GM12878 (cell line): ENCODE measurements around the gene COL11A2. TPM values are rescaled to one million over a fixed set of nuclear protein-coding genes. Genes with fewer than 3 reads are reported as not detected.

ENCODE experiments used
- ATAC-seq: fragments of 200-7000 bp; cut with Tn5 transposase; 3 replicates; pipeline ENCODE4 v1.9.1; 2020; ENCODE audit warnings: mild to moderate bottlenecking, moderate library complexity
- BruUV-seq: library from RNA; stranded (reverse); fragments of 400-500 nt; replicated peaks from 2 replicates; lab custom pipeline; 2021; lab: Mats Ljungman, UMichigan
- CTCF ChIA-PET: fragments of 300-600 bp; sonication (Branson Sonifier 250); formaldehyde crosslinking; extraction: SDS; loops from one replicate; lab custom pipeline; 2021; ENCODE audit warnings: inconsistent platforms; lab: Yijun Ruan, JAX
- POLR2A ChIA-PET: fragments of 350-600 bp; formaldehyde crosslinking; extraction: SDS; loops from one replicate; lab custom pipeline; 2021; ENCODE audit warnings: inconsistent platforms; lab: Charles Lee
- RAD21 ChIA-PET: fragments of 300-600 bp; sonication (Branson Sonifier 250); formaldehyde crosslinking; loops from one replicate; lab custom pipeline; 2023; ENCODE audit warnings: antibody characterized with exemption; ENCODE audit not compliant: unreplicated experiment; lab: Charles Lee
- SMC1A ChIA-PET: fragments of 300-600 bp; sonication (Branson Sonifier 250); formaldehyde crosslinking; loops from one replicate; lab custom pipeline; 2023; ENCODE audit not compliant: unreplicated experiment, uncharacterized antibody; lab: Charles Lee
- DNase-seq: peaks from one replicate; pipeline ENCODE4 v3.0.0-alpha.2; 2011; ENCODE audit warnings: low read depth, low spot score
- FAIRE-seq: peaks from 3 replicates; lab custom pipeline; 2011; peaks lifted over from hg19 to GRCh38; lab: Jason Lieb, UNC
- H2AFZ ChIP-seq: 2 replicates; pipeline ENCODE4 v1.6.0; 2011; ENCODE audit warnings: low read depth, low read length, control low read depth; ENCODE audit not compliant: control insufficient read depth
- H3K27ac ChIP-seq: 2 replicates; pipeline ENCODE4 v1.5.1; 2011; ENCODE audit warnings: control low read depth; ENCODE audit not compliant: control insufficient read depth, insufficient read depth
- H3K27me3 ChIP-seq, 2 experiments: replicated peaks in 1 of 2; 2 replicates each; pipeline versions ENCODE4 v1.6.0 to v1.6.1; 2011; ENCODE audit warnings: low read length in 1 of 2; ENCODE audit not compliant: control insufficient read depth in 2 of 2, insufficient read depth in 2 of 2
- H3K36me3 ChIP-seq, 2 experiments: 2 replicates each; pipeline ENCODE4 v1.5.1; 2011; ENCODE audit warnings: low read length in 1 of 2; ENCODE audit not compliant: control insufficient read depth in 2 of 2, insufficient read depth in 2 of 2
- H3K4me1 ChIP-seq: 2 replicates; pipeline ENCODE4 v1.6.1; 2011; ENCODE audit warnings: mild to moderate bottlenecking, low read length, moderate library complexity, mixed read lengths; ENCODE audit not compliant: control insufficient read depth, insufficient read depth
- H3K4me2 ChIP-seq: 2 replicates; pipeline ENCODE4 v1.6.0; 2011; ENCODE audit warnings: control low read depth; ENCODE audit not compliant: control insufficient read depth, insufficient read depth
- H3K4me3 ChIP-seq: fragments of 200-600 bp; sonication (generic); 2 replicates; pipeline ENCODE4 v1.5.1; 2016
- H3K79me2 ChIP-seq: 2 replicates; pipeline ENCODE4 v1.6.0; 2011; ENCODE audit warnings: low read length; ENCODE audit not compliant: control insufficient read depth, insufficient read depth
- H3K9ac ChIP-seq: 2 replicates; pipeline ENCODE4 v1.8.0; 2011; ENCODE audit warnings: low read length, control low read depth, mixed read lengths; ENCODE audit not compliant: control insufficient read depth, insufficient read depth
- H3K9me3 ChIP-seq: replicated peaks from 3 replicates; pipeline ENCODE4 v1.5.1; 2011; ENCODE audit warnings: mild to moderate bottlenecking, low read length; ENCODE audit not compliant: control insufficient read depth, insufficient read depth
- H4K20me1 ChIP-seq: 2 replicates; pipeline ENCODE4 v1.6.0; 2011; ENCODE audit not compliant: control insufficient read depth, insufficient read depth
- CBX5 ChIP-seq: sonication (generic); IDR thresholded peaks from 2 replicates; pipeline ENCODE4 v1.6.1; 2016; ENCODE audit warnings: low read depth, moderate library complexity, mild to moderate bottlenecking, inconsistent platforms
- EP300 ChIP-seq, 2 experiments: fragments of 150-350 bp in 1 of 2; IDR thresholded peaks; 2 replicates each; pipeline ENCODE4 v1.6.1; 2011 to 2012; ENCODE audit warnings: low read depth in 2 of 2, low read length in 2 of 2, borderline replicate concordance in 1 of 2, improper control_type of control experiment in 1 of 2, inconsistent platforms in 1 of 2; ENCODE audit not compliant: control insufficient read depth in 1 of 2
- ESRRA ChIP-seq: IDR thresholded peaks from 2 replicates; pipeline ENCODE4 v1.6.1; 2012; ENCODE audit warnings: mild to moderate bottlenecking, low read length, improper control_type of control experiment
- EZH2 ChIP-seq: IDR thresholded peaks from 2 replicates; pipeline ENCODE4 v1.6.1; 2012; ENCODE audit warnings: low read depth, mild to moderate bottlenecking, control low read depth, inconsistent platforms, low read length, borderline replicate concordance; ENCODE audit not compliant: control insufficient read depth
- KAT2A ChIP-seq: conservative IDR thresholded peaks from 2 replicates; pipeline ENCODE4 v1.6.1; 2011; ENCODE audit warnings: low read depth, low read length; ENCODE audit not compliant: control insufficient read depth
- NBN ChIP-seq: fragments of 450-650 bp; IDR thresholded peaks from 2 replicates; pipeline ENCODE4 v1.6.1; 2016
- NFYB ChIP-seq: IDR thresholded peaks from 2 replicates; pipeline ENCODE4 v1.6.1; 2011; ENCODE audit warnings: low read depth, mild to moderate bottlenecking, low read length, improper control_type of control experiment, moderate library complexity; ENCODE audit not compliant: insufficient read depth
- POU2F2 ChIP-seq: IDR thresholded peaks from 3 replicates; pipeline ENCODE4 v1.6.1; 2011; ENCODE audit warnings: low read depth, mild to moderate bottlenecking, low read length, borderline replicate concordance
- RAD21 ChIP-seq: IDR thresholded peaks from 2 replicates; pipeline ENCODE4 v1.6.1; 2011; ENCODE audit warnings: mild to moderate bottlenecking, low read depth, low read length, moderate library complexity; ENCODE audit not compliant: insufficient read depth
- SIX5 ChIP-seq: IDR thresholded peaks from 2 replicates; pipeline ENCODE4 v1.6.1; 2011; ENCODE audit warnings: mild to moderate bottlenecking, low read depth, low read length, moderate library complexity; ENCODE audit not compliant: severe bottlenecking
- SMC3 ChIP-seq: IDR thresholded peaks from 2 replicates; pipeline ENCODE4 v1.6.1; 2011; ENCODE audit warnings: low read length, improper control_type of control experiment, borderline replicate concordance
- WGBS: methylation state at CpG from one replicate; pipeline ENCODE4 v1.1.6; 2016; ENCODE audit warnings: low lambda C conversion rate; ENCODE audit not compliant: insufficient replicate concordance, insufficient coverage; ENCODE audit errors: missing lambda C conversion rate; 5-methylcytosine and 5-hydroxymethylcytosine counted together
- in situ Hi-C: fragments of 300-500 bp; cut with MboI; formaldehyde crosslinking; loops from 9 replicates; pipeline ENCODE4 v1.14.3; 2018; ENCODE audit warnings: mixed read lengths
- intact Hi-C: fragments of 100-400 bp; cut with micrococcal nuclease; formaldehyde crosslinking; loops from one replicate; pipeline ENCODE4 v1.14.2; 2022; ENCODE audit not compliant: unreplicated experiment
- polyA plus RNA-seq, 11 experiments: library from polyadenylated mRNA; depleted of rRNA in 4 of 11; unstranded in 6 of 11; stranded (reverse) in 5 of 11; fragments of >200 nt; fragmentation: Nextera tagmentation in 4 of 11; fragmentation: Illumina TruSeq in 1 of 11; extraction: Ambion mirVana in 4 of 11; extraction: Trizol in 1 of 11; gene quantifications; 1 replicate in 1 of 11; 2 replicates in 10 of 11; pipeline versions ENCODE4 v1.2.1 to v1.2.3, GENCODE V29; 2011 to 2016; ENCODE audit warnings: inconsistent platforms in 2 of 11, missing spikeins in 2 of 11, low read depth in 1 of 11
- total RNA-seq, 4 experiments: library from RNA; depleted of rRNA in 3 of 4; stranded (reverse); fragments of >200 nt in 3 of 4; fragmentation: Illumina TruSeq in 1 of 4; extraction: Trizol in 1 of 4; gene quantifications; 2 replicates each; pipeline versions ENCODE4 v1.2.1 to v1.2.3, GENCODE V29; 2013 to 2021
- TF ChIP-seq, protein P1 (sequence below): fragments of 450-650 bp; formaldehyde crosslinking; IDR thresholded peaks from 2 replicates; pipeline ENCODE4 v1.5.0; 2022; ENCODE audit warnings: mild to moderate bottlenecking, missing genetic modification characterization
- TF ChIP-seq, protein P2 (sequence below), 3 experiments: IDR thresholded peaks in 2 of 3; conservative IDR thresholded peaks in 1 of 3; 2 replicates each; pipeline ENCODE4 v1.5.1; 2011; ENCODE audit warnings: low read depth in 3 of 3, low read length in 3 of 3, mild to moderate bottlenecking in 3 of 3, control low read depth in 2 of 3, moderate library complexity in 2 of 3, inconsistent platforms in 1 of 3, mixed read lengths in 1 of 3; ENCODE audit not compliant: control insufficient read depth in 2 of 3, insufficient read depth in 1 of 3; ENCODE audit errors: extremely low read depth in 1 of 3
- TF ChIP-seq, protein P3 (sequence below): fragments of 450-650 bp; IDR thresholded peaks from 2 replicates; pipeline ENCODE4 v1.6.1; 2017; ENCODE audit warnings: mild to moderate bottlenecking

The COL11A2 gene
- total and polyA plus RNA-seq, 10 of the 15 experiments (the other 5 are each of a cell fraction or from before 2014, with no cell fraction given) = 0.03 to 0.83 (median 0.22) TPM; not detected in 1

DNA sequence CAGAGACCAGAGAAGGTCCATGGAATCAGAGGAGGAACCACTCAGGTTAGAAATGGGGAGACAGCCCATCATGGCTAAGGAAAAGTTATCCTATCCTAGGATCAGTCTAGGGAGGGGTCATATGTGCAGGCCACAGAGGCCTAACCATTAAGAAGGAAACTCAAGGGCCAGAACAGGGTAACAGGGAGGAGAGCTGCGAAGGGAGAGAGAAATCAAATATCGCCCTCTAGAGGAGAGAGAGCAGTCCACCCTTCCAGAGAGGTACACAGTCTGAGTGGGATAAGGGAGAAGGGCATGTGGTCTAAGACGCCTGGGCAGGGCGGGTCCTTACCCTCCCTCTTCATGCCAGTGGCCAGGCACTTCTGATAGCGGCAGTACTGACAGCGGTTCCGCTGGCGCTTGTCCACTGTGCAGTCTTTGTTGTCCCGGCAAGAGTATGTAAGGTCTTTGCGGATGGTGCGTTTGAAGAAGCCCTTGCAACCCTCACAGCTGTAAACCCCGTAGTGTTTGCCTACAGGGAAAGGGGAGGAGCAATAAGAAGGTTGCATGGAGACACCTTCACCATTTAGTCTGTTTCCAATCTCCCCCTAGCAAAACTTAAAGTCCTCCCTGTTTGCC is 5.3 kb upstream of the COL11A2 start:
- no peak overlapping the region for H3K27ac ChIP-seq
- POLR2A ChIA-PET = interaction anchor here (0.6 to 1.1 kb wide), 4 partner anchors 11 to 1562 kb away, joined by 3 to 5 read pairs (median 4); partner anchors contain the start of gene RING1
- no TSS peak for BruUV-seq
- H3K27me3 ChIP-seq = no peaks in the 10 kb centered on the region; a peak in 1 of 4 replicates
- H3K4me1 ChIP-seq = peaks cover 21% of the 10 kb centered on the region
- no peak overlapping the region for H2AFZ ChIP-seq
- H3K4me2 ChIP-seq = no peak overlapping the region; the same call in 1 of the 2 replicates
- H3K4me3 ChIP-seq = no peak overlapping the region
- 49% methylated on average over 12 of the region's 12 CpGs for WGBS
- DNase-seq (no peak), FAIRE-seq (peak; percentile 71), ATAC-seq (peak; percentile 69)
- no peak overlapping the region for H3K9ac ChIP-seq
- H3K9me3 ChIP-seq = no peaks in the 10 kb centered on the region
- peaks cover 13 to 33% of the 10 kb centered on the region in 2 experiments for H3K36me3 ChIP-seq
- intact Hi-C loops (loop anchor here (1.0 kb wide), 1 partner anchor 36 kb away; no protein-coding TSS in a partner anchor), in situ Hi-C loops (no loop called here)
- RAD21 ChIA-PET = interaction anchor here (1.0 to 1.7 kb wide), 11 partner anchors 11 to 183 kb away, joined by 3 to 9 read pairs (median 3); partner anchors contain the start of gene RING1
- CTCF ChIA-PET = interaction anchor here (0.7 to 5.8 kb wide), 34 partner anchors 11 to 352 kb away, joined by 3 to 41 read pairs (median 4); partner anchors contain the start of gene RING1
- peaks cover 31% of the 10 kb centered on the region for H3K79me2 ChIP-seq
- SMC1A ChIA-PET = interaction anchor here (0.8 to 1.6 kb wide), 13 partner anchors 11 to 148 kb away, joined by 3 to 5 read pairs (median 4); partner anchors contain the start of gene RING1
- no peaks in the 10 kb centered on the region for H4K20me1 ChIP-seq
- TF ChIP-seq EP300 (IDR thresholded peaks at IDR 0.05; ENCODE audit: borderline replicate concordance in 1 of 2, control insufficient read depth in 1 of 2, low read depth in 2 of 2, low read length in 2 of 2) = no peak
- TF ChIP-seq ESRRA = 0 out of 2 replicates have a peak, but pooled peaks have one; percentile 31
- TF ChIP-seq KAT2A = no peak
- TF ChIP-seq CBX5 = no peak
- 0 out of 2 replicates have a peak, but pooled peaks have one; percentile 41 for TF ChIP-seq NBN
- TF ChIP-seq NFYB = no peak
- TF ChIP-seq RAD21 = peak; percentile 62
- peak; percentile 57 for TF ChIP-seq SMC3
- TF ChIP-seq EZH2 = no peak
- TF ChIP-seq, protein P1, sequence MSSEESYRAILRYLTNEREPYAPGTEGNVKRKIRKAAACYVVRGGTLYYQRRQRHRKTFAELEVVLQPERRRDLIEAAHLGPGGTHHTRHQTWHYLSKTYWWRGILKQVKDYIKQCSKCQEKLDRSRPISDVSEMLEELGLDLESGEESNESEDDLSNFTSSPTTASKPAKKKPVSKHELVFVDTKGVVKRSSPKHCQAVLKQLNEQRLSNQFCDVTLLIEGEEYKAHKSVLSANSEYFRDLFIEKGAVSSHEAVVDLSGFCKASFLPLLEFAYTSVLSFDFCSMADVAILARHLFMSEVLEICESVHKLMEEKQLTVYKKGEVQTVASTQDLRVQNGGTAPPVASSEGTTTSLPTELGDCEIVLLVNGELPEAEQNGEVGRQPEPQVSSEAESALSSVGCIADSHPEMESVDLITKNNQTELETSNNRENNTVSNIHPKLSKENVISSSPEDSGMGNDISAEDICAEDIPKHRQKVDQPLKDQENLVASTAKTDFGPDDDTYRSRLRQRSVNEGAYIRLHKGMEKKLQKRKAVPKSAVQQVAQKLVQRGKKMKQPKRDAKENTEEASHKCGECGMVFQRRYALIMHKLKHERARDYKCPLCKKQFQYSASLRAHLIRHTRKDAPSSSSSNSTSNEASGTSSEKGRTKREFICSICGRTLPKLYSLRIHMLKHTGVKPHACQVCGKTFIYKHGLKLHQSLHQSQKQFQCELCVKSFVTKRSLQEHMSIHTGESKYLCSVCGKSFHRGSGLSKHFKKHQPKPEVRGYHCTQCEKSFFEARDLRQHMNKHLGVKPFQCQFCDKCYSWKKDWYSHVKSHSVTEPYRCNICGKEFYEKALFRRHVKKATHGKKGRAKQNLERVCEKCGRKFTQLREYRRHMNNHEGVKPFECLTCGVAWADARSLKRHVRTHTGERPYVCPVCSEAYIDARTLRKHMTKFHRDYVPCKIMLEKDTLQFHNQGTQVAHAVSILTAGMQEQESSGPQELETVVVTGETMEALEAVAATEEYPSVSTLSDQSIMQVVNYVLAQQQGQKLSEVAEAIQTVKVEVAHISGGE (CRISPR knock-in tag) = no peak
- no peak for TF ChIP-seq POU2F2
- TF ChIP-seq, protein P2, sequence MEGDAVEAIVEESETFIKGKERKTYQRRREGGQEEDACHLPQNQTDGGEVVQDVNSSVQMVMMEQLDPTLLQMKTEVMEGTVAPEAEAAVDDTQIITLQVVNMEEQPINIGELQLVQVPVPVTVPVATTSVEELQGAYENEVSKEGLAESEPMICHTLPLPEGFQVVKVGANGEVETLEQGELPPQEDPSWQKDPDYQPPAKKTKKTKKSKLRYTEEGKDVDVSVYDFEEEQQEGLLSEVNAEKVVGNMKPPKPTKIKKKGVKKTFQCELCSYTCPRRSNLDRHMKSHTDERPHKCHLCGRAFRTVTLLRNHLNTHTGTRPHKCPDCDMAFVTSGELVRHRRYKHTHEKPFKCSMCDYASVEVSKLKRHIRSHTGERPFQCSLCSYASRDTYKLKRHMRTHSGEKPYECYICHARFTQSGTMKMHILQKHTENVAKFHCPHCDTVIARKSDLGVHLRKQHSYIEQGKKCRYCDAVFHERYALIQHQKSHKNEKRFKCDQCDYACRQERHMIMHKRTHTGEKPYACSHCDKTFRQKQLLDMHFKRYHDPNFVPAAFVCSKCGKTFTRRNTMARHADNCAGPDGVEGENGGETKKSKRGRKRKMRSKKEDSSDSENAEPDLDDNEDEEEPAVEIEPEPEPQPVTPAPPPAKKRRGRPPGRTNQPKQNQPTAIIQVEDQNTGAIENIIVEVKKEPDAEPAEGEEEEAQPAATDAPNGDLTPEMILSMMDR (IDR thresholded peaks at IDR 0.05 in 2 of 3, conservative IDR thresholded peaks at IDR 0.05 in 1 of 3; ENCODE audit: control insufficient read depth in 2 of 3, extremely low read depth in 1 of 3, insufficient read depth in 1 of 3, low read depth in 3 of 3, low read length in 3 of 3) = peak; percentile 72 to 81 (median 73)
- TF ChIP-seq, protein P3, sequence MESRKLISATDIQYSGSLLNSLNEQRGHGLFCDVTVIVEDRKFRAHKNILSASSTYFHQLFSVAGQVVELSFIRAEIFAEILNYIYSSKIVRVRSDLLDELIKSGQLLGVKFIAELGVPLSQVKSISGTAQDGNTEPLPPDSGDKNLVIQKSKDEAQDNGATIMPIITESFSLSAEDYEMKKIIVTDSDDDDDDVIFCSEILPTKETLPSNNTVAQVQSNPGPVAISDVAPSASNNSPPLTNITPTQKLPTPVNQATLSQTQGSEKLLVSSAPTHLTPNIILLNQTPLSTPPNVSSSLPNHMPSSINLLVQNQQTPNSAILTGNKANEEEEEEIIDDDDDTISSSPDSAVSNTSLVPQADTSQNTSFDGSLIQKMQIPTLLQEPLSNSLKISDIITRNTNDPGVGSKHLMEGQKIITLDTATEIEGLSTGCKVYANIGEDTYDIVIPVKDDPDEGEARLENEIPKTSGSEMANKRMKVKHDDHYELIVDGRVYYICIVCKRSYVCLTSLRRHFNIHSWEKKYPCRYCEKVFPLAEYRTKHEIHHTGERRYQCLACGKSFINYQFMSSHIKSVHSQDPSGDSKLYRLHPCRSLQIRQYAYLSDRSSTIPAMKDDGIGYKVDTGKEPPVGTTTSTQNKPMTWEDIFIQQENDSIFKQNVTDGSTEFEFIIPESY = peak; percentile 70; the same call in 1 of the 2 replicates
- TF ChIP-seq SIX5 = no peak
